Measurements from ENCODE around the gene FAM110A. TPM values are rescaled to one million over a fixed set of nuclear protein-coding genes. Genes with fewer than 3 reads are reported as not detected.

Gene FAM110A
- polyA plus RNA-seq, 1 experiment, result 4.2 TPM

DNA sequence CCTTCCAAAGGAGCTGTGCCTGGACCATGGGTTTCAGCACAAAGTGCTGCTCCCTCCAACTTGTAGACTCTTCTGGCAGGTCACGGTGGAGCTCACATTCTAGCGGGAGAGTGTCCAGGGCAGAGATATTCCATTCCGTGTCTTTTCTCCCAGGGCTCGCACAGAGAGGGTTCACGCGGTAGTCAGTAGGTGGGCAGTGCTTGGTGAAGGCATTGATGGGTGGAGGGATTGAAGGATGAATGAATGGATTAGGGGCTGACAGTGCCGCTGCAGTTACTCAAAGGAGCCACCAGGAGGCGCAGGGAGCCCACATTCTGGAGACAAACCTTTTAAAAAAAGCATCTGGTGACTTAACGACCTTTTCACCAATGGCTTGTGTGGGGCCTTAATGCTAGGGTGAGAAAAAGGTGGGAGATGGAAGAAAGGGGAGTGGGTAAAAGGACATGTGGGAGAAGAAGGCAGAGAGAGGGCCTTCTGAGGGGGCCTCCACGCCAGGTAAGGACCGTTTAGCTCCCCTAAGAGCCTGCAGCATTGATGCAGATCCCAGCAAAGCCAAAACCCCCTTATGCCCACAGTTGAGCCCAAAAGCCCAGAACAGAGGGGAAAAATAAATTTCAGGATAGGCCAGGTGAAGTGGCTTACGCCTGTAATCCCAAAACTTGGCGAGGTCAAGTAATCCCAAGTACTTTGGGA, 17.5 kb upstream of the FAM110A start:
- Histone ChIP-seq H3K36me3 (ENCODE audit: control insufficient read depth, insufficient read depth, low read length) (no peaks in the 10 kb centered on the region), H3K4me3 (ENCODE audit: low read depth, low read length) (no peak overlapping the region), H3K27me3 (ENCODE audit: control insufficient read depth, insufficient read depth, low read length) (no peaks in the 10 kb centered on the region)
- POLR2A ChIA-PET, result no interaction called here
- TF ChIP-seq CTCF (IDR thresholded peaks at IDR 0.05; ENCODE audit: insufficient read depth, low read depth, low read length), result peak; percentile 97
- CTCF ChIA-PET, result interaction anchor here (0.6 to 9.6 kb wide), 19 partner anchors 8 to 397 kb away, joined by 3 to 318 read pairs (median 4); no protein-coding TSS in a partner anchor
- no peak for DNase-seq (ENCODE audit: low read depth)

- ChIA-PET POLR2A (no interaction called here), CTCF (interaction anchor here (0.6 to 9.6 kb wide), 16 partner anchors 8 to 393 kb away, joined by 3 to 318 read pairs (median 4); partner anchors contain the start of gene FAM110A)
- no peaks in the 10 kb centered on the region for H3K36me3 ChIP-seq (ENCODE audit: control insufficient read depth, insufficient read depth, low read length)
- H3K27me3 ChIP-seq (ENCODE audit: control insufficient read depth, insufficient read depth, low read length), result no peaks in the 10 kb centered on the region
- no peak for TF ChIP-seq CTCF (IDR thresholded peaks at IDR 0.05; ENCODE audit: insufficient read depth, low read depth, low read length)
- no peak overlapping the region for H3K4me3 ChIP-seq (ENCODE audit: low read depth, low read length)
- no peak for DNase-seq (ENCODE audit: low read depth)
These were observed 15.4 kb upstream of the FAM110A start for GRCh38 chr20:818001-818664.

- H3K36me3 ChIP-seq (ENCODE audit: control insufficient read depth, insufficient read depth, low read length), result no peaks in the 10 kb centered on the region
- no peak for TF ChIP-seq CTCF (IDR thresholded peaks at IDR 0.05; ENCODE audit: insufficient read depth, low read depth, low read length)
- H3K4me3 ChIP-seq (ENCODE audit: low read depth, low read length), result no peak overlapping the region
- ChIA-PET CTCF (interaction anchor here (0.7 to 9.6 kb wide), 4 partner anchors 33 to 393 kb away, joined by 3 to 318 read pairs (median 4); no protein-coding TSS in a partner anchor), POLR2A (interaction anchor here (0.6 kb wide), 1 partner anchor 10 kb away, joined by 14 read pairs; no protein-coding TSS in a partner anchor)
- DNase-seq (ENCODE audit: low read depth), result no peak
- H3K27me3 ChIP-seq (ENCODE audit: control insufficient read depth, insufficient read depth, low read length), result no peaks in the 10 kb centered on the region
These were observed 13.7 kb upstream of the FAM110A start for GRCh38 chr20:819680-820322.

DNA sequence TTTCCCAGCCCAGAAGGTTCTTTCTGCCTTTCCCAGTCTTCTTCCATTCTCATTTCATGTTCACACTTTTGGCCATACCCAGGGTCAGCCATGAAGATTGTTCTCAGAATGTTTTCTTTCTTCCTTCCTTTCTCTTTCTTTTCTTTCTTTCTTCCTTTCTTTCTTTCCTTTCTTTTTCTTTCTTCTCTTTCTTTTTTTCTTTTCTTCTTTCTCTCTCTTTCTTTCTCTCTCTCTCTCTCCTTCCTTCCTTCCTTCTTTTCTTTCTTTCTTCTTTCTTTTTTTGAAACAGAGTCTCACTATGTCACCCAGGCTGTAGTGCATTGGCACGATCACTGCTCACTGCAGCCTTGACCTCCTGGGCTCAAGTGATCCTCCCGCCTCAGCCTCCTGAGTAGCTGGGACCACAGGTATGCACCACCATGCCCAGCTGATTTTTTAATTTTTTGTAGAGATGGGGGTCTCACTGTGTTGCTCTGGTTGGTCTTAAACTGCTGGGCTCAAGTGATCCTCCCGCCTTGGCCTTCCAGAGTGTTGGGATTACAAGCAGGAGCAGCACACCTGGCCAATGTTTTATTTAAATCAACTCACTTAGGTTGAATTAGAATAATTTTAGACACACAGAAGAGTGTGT, 13.1 kb upstream of the FAM110A start:
- TF ChIP-seq CTCF (IDR thresholded peaks at IDR 0.05; ENCODE audit: insufficient read depth, low read depth, low read length), result no peak
- Histone ChIP-seq H3K4me3 (ENCODE audit: low read depth, low read length) (no peak overlapping the region), H3K36me3 (ENCODE audit: control insufficient read depth, insufficient read depth, low read length) (no peaks in the 10 kb centered on the region), H3K27me3 (ENCODE audit: control insufficient read depth, insufficient read depth, low read length) (no peaks in the 10 kb centered on the region)
- ChIA-PET CTCF (interaction anchor here (0.7 to 9.6 kb wide), 2 partner anchors 32 to 135 kb away, joined by 3 to 318 read pairs; no protein-coding TSS in a partner anchor), POLR2A (no interaction called here)
- no peak for DNase-seq (ENCODE audit: low read depth)
